Measurements from ENCODE around the gene AXIN1.
"Not testable (repeated sequence)": the region's sequence is repeated elsewhere in the genome, so short reads cannot be mapped to it uniquely, and the experiment has no call there.

The AXIN1 gene

GRCh38 chr16:356741-357140 is 4.2 kb upstream of the AXIN1 start:
- Histone ChIP-seq H3K9me3 (ENCODE audit: low read length) (no peaks in the 10 kb centered on the region), H3K27me3 (ENCODE audit: control insufficient read depth in 1 of 2, insufficient read depth in 2 of 2, low read length in 2 of 2) (no peaks in the 10 kb centered on the region), H3K27ac (ENCODE audit: low read depth, low read length) (no peak overlapping the region), H3K9ac (ENCODE audit: low read length) (no peak overlapping the region), H3K36me3 (ENCODE audit: insufficient read depth, low read length) (no peaks in the 10 kb centered on the region), H3K4me3 (ENCODE audit: low read depth in 1 of 2, low read length in 2 of 2) (no peak overlapping the region), H3K4me1 (ENCODE audit: insufficient read depth, low read length) (no peaks in the 10 kb centered on the region)

- Histone ChIP-seq H3K9me3 (ENCODE audit: low read length) (no peaks in the 10 kb centered on the region), H3K4me3 (ENCODE audit: low read depth in 1 of 2, low read length in 2 of 2) (no peak overlapping the region)
Measured at GRCh38 chr16:354971-355461, 2.5 kb upstream of the AXIN1 start.

GRCh38 chr16:354291-354881 is 1.9 kb upstream of the AXIN1 start:
- Histone ChIP-seq H3K36me3 (ENCODE audit: insufficient read depth, low read length) (peaks cover 6% of the 10 kb centered on the region), H3K27me3 (ENCODE audit: control insufficient read depth in 1 of 2, insufficient read depth in 2 of 2, low read length in 2 of 2) (no peaks in the 10 kb centered on the region), H3K9me3 (ENCODE audit: low read length) (no peaks in the 10 kb centered on the region), H3K9ac (ENCODE audit: low read length) (no peak overlapping the region), H3K27ac (ENCODE audit: low read depth, low read length) (no peak overlapping the region), H3K4me3 (ENCODE audit: low read depth in 1 of 2, low read length in 2 of 2) (no peak overlapping the region), H3K4me1 (ENCODE audit: insufficient read depth, low read length) (peaks cover 4% of the 10 kb centered on the region)

More at GRCh38 chr16:354971-355461, 2.5 kb upstream of the AXIN1 start:
- Histone ChIP-seq H3K4me1 (ENCODE audit: insufficient read depth, low read length) (peaks cover 4% of the 10 kb centered on the region), H3K27ac (ENCODE audit: low read depth, low read length) (no peak overlapping the region), H3K27me3 (ENCODE audit: control insufficient read depth in 1 of 2, insufficient read depth in 2 of 2, low read length in 2 of 2) (no peaks in the 10 kb centered on the region), H3K9ac (ENCODE audit: low read length) (no peak overlapping the region), H3K36me3 (ENCODE audit: insufficient read depth, low read length) (peaks cover 5% of the 10 kb centered on the region)

GRCh38 chr16:353404-354290 is 1.1 kb upstream of the AXIN1 start:
- no peak overlapping the region for H3K9ac ChIP-seq (ENCODE audit: low read length)

GRCh38 chr16:351804-352520 is 561 bp downstream of the AXIN1 start:
- Histone ChIP-seq H3K9ac (ENCODE audit: low read length) (no peak overlapping the region), H3K4me3 (ENCODE audit: low read depth in 1 of 2, low read length in 2 of 2) (peak overlapping the region; percentile 36 to 56), H3K4me1 (ENCODE audit: insufficient read depth, low read length) (peaks cover 4% of the 10 kb centered on the region), H3K27me3 (ENCODE audit: control insufficient read depth in 1 of 2, insufficient read depth in 2 of 2, low read length in 2 of 2) (no peaks in the 10 kb centered on the region), H3K9me3 (ENCODE audit: low read length) (no peaks in the 10 kb centered on the region), H3K27ac (ENCODE audit: low read depth, low read length) (no peak overlapping the region), H3K36me3 (ENCODE audit: insufficient read depth, low read length) (peaks cover 6% of the 10 kb centered on the region)

More at GRCh38 chr16:353404-354290, 1.1 kb upstream of the AXIN1 start:
- Histone ChIP-seq H3K27me3 (ENCODE audit: control insufficient read depth in 1 of 2, insufficient read depth in 2 of 2, low read length in 2 of 2) (no peaks in the 10 kb centered on the region), H3K4me1 (ENCODE audit: insufficient read depth, low read length) (peaks cover 4% of the 10 kb centered on the region), H3K4me3 (ENCODE audit: low read depth in 1 of 2, low read length in 2 of 2) (peak overlapping the region; percentile 9 to 42), H3K36me3 (ENCODE audit: insufficient read depth, low read length) (peaks cover 6% of the 10 kb centered on the region), H3K27ac (ENCODE audit: low read depth, low read length) (peak overlapping the region; percentile 34), H3K9me3 (ENCODE audit: low read length) (no peaks in the 10 kb centered on the region)

GRCh38 chr16:350203-350602 is 2.3 kb downstream of the AXIN1 start:
- H3K27me3 ChIP-seq (ENCODE audit: control insufficient read depth in 1 of 2, insufficient read depth in 2 of 2, low read length in 2 of 2), result no peaks in the 10 kb centered on the region
- H3K27ac ChIP-seq (ENCODE audit: low read depth, low read length), result no peak overlapping the region
- H3K9me3 ChIP-seq (ENCODE audit: low read length), result no peaks in the 10 kb centered on the region
- peaks cover 12% of the 10 kb centered on the region for H3K36me3 ChIP-seq (ENCODE audit: insufficient read depth, low read length)
- H3K9ac ChIP-seq (ENCODE audit: low read length), result no peak overlapping the region
- H3K4me1 ChIP-seq (ENCODE audit: insufficient read depth, low read length), result peaks cover 4% of the 10 kb centered on the region
- H3K4me3 ChIP-seq (ENCODE audit: low read depth in 1 of 2, low read length in 2 of 2), result no peak overlapping the region

- Histone ChIP-seq H3K4me3 (ENCODE audit: low read depth in 1 of 2, low read length in 2 of 2) (no peak overlapping the region), H3K9ac (ENCODE audit: low read length) (no peak overlapping the region), H3K27ac (ENCODE audit: low read depth, low read length) (no peak overlapping the region), H3K4me1 (ENCODE audit: insufficient read depth, low read length) (peaks cover 4% of the 10 kb centered on the region), H3K9me3 (ENCODE audit: low read length) (no peaks in the 10 kb centered on the region), H3K27me3 (ENCODE audit: control insufficient read depth in 1 of 2, insufficient read depth in 2 of 2, low read length in 2 of 2) (no peaks in the 10 kb centered on the region), H3K36me3 (ENCODE audit: insufficient read depth, low read length) (peaks cover 12% of the 10 kb centered on the region)
Measured at GRCh38 chr16:349211-349610, 3.3 kb downstream of the AXIN1 start.

GRCh38 chr16:348495-348894 is 4.0 kb downstream of the AXIN1 start:
- H3K36me3 ChIP-seq (ENCODE audit: insufficient read depth, low read length), result peaks cover 12% of the 10 kb centered on the region
- not testable (repeated sequence) for H3K4me1 ChIP-seq (ENCODE audit: insufficient read depth, low read length); H3K9me3 ChIP-seq (ENCODE audit: low read length); H3K27ac ChIP-seq (ENCODE audit: low read depth, low read length); H3K4me3 ChIP-seq (ENCODE audit: low read depth in 1 of 2, low read length in 2 of 2); H3K27me3 ChIP-seq (ENCODE audit: control insufficient read depth in 1 of 2, insufficient read depth in 2 of 2, low read length in 2 of 2); H3K9ac ChIP-seq (ENCODE audit: low read length)

GRCh38 chr16:347203-347602 is 5.3 kb downstream of the AXIN1 start:
- H3K36me3 ChIP-seq (ENCODE audit: insufficient read depth, low read length), result peaks cover 12% of the 10 kb centered on the region
- no peaks in the 10 kb centered on the region for H3K27me3 ChIP-seq (ENCODE audit: control insufficient read depth in 1 of 2, insufficient read depth in 2 of 2, low read length in 2 of 2)
- H3K4me3 ChIP-seq (ENCODE audit: low read depth in 1 of 2, low read length in 2 of 2), result no peak overlapping the region
- no peaks in the 10 kb centered on the region for H3K9me3 ChIP-seq (ENCODE audit: low read length)
- H3K4me1 ChIP-seq (ENCODE audit: insufficient read depth, low read length), result peaks cover 4% of the 10 kb centered on the region
- no peak overlapping the region for H3K27ac ChIP-seq (ENCODE audit: low read depth, low read length)
- no peak overlapping the region for H3K9ac ChIP-seq (ENCODE audit: low read length)

- no peak overlapping the region for H3K9ac ChIP-seq (ENCODE audit: low read length)
- H3K36me3 ChIP-seq (ENCODE audit: insufficient read depth, low read length), result peaks cover 12% of the 10 kb centered on the region
- H3K4me3 ChIP-seq (ENCODE audit: low read depth in 1 of 2, low read length in 2 of 2), result no peak overlapping the region
- H3K9me3 ChIP-seq (ENCODE audit: low read length), result no peaks in the 10 kb centered on the region
- no peaks in the 10 kb centered on the region for H3K27me3 ChIP-seq (ENCODE audit: control insufficient read depth in 1 of 2, insufficient read depth in 2 of 2, low read length in 2 of 2)
- peaks cover 4% of the 10 kb centered on the region for H3K4me1 ChIP-seq (ENCODE audit: insufficient read depth, low read length)
- no peak overlapping the region for H3K27ac ChIP-seq (ENCODE audit: low read depth, low read length)
Measured at GRCh38 chr16:346587-346986, 5.9 kb downstream of the AXIN1 start.

GRCh38 chr16:345772-346171 is 6.8 kb downstream of the AXIN1 start:
- Histone ChIP-seq H3K36me3 (ENCODE audit: insufficient read depth, low read length) (peaks cover 12% of the 10 kb centered on the region), H3K4me3 (ENCODE audit: low read depth in 1 of 2, low read length in 2 of 2) (no peak overlapping the region), H3K4me1 (ENCODE audit: insufficient read depth, low read length) (no peaks in the 10 kb centered on the region), H3K27me3 (ENCODE audit: control insufficient read depth in 1 of 2, insufficient read depth in 2 of 2, low read length in 2 of 2) (no peaks in the 10 kb centered on the region), H3K9ac (ENCODE audit: low read length) (no peak overlapping the region), H3K27ac (ENCODE audit: low read depth, low read length) (no peak overlapping the region), H3K9me3 (ENCODE audit: low read length) (no peaks in the 10 kb centered on the region)
